DOHH2 (cell line): ENCODE measurements around the gene ATP2A1.

Source experiments
- H3F3A ChIP-seq: fragments of 200-600 bp; sonication (generic), shearing (Covaris generic); 2 replicates; pipeline ENCODE4 v1.6.0; 2016; ENCODE audit warnings: antibody characterized with exemption, mild to moderate bottlenecking; ENCODE audit not compliant: control insufficient read depth, insufficient read depth
- H3K27ac ChIP-seq: fragments of 200-600 bp; sonication (generic); 2 replicates; pipeline ENCODE4 v1.5.1; 2014; ENCODE audit warnings: low read depth, mild to moderate bottlenecking, low read length, moderate library complexity
- H3K27me3 ChIP-seq: fragments of 200-600 bp; sonication (generic); 2 replicates; pipeline ENCODE4 v1.6.1; 2014; ENCODE audit warnings: mild to moderate bottlenecking, low read length, mixed read lengths; ENCODE audit not compliant: control insufficient read depth
- H3K36me3 ChIP-seq: fragments of 200-600 bp; sonication (generic); 2 replicates; pipeline ENCODE4 v1.6.1; 2014; ENCODE audit warnings: mild to moderate bottlenecking, low read length, moderate library complexity, mixed read lengths; ENCODE audit not compliant: control insufficient read depth
- H3K4me1 ChIP-seq: fragments of 200-600 bp; sonication (generic); 2 replicates; pipeline ENCODE4 v1.6.1; 2014; ENCODE audit warnings: mild to moderate bottlenecking, low read length, mixed read lengths; ENCODE audit not compliant: control insufficient read depth
- H3K4me2 ChIP-seq: fragments of 200-600 bp; sonication (generic); 2 replicates; pipeline ENCODE4 v1.6.0; 2014; ENCODE audit warnings: mild to moderate bottlenecking, low read length, moderate library complexity
- H3K4me3 ChIP-seq: fragments of 200-600 bp; sonication (generic); 2 replicates; pipeline ENCODE4 v1.5.1; 2014; ENCODE audit warnings: mild to moderate bottlenecking, low read length, mixed read lengths
- H3K79me2 ChIP-seq: fragments of 200-600 bp; sonication (generic); 2 replicates; pipeline ENCODE4 v1.6.1; 2014; ENCODE audit warnings: mild to moderate bottlenecking, low read length, mixed read lengths; ENCODE audit not compliant: control insufficient read depth
- H3K9me2 ChIP-seq: fragments of 200-600 bp; sonication (generic); replicated peaks from 2 replicates; pipeline ENCODE4 v1.6.1; 2014; ENCODE audit warnings: mild to moderate bottlenecking, low read length, mixed read lengths; ENCODE audit not compliant: control insufficient read depth
- H3K9me3 ChIP-seq: fragments of 200-600 bp; sonication (generic); 2 replicates; pipeline ENCODE4 v1.6.1; 2014; ENCODE audit warnings: antibody characterized with exemption, low read length, mixed read lengths; ENCODE audit not compliant: control insufficient read depth, insufficient read depth
- H4K20me1 ChIP-seq: fragments of 200-600 bp; sonication (generic); 2 replicates; pipeline ENCODE4 v1.6.0; 2014; ENCODE audit warnings: low read depth, mild to moderate bottlenecking, antibody characterized with exemption, low read length, moderate library complexity; ENCODE audit not compliant: control insufficient read depth, insufficient read depth
- CTCF ChIP-seq: fragments of 200-600 bp; sonication (generic); IDR thresholded peaks from one replicate; pipeline ENCODE4 v1.5.1; 2014; ENCODE audit warnings: antibody characterized with exemption, mild to moderate bottlenecking, low read depth, low read length; ENCODE audit not compliant: poor library complexity, severe bottlenecking
- EZH2phosphoT487 ChIP-seq: fragments of 200-600 bp; sonication (generic); IDR thresholded peaks from 2 replicates; pipeline ENCODE4 v1.6.1; 2017; ENCODE audit warnings: borderline replicate concordance, mild to moderate bottlenecking, antibody characterized with exemption, low read length, moderate library complexity, mixed read lengths

The ATP2A1 gene

DNA sequence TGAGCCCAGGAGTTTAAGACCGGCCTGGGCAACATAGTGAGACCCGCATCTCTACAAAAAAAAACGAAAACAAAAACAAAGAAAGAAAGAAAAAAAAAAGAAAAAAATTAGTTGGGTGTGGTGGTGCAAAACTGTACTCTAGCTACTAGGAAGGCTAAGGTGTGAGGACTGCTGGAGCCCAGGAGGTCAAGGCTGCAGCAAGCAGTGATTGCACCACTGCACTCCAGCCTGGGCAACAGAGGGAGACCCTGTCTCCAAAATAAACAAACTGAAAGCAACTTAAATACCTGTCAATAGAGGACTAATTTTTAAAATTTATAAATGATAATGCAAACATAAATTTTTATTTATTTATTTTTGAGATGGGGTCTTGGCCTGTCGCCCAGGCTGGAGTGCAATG is 17.3 kb downstream of the ATP2A1 start:
- H3K79me2 ChIP-seq = no peaks in the 10 kb centered on the region
- H3K36me3 ChIP-seq = peaks cover 7% of the 10 kb centered on the region; the same call in 1 of the 2 replicates
- H3K9me3 ChIP-seq = no peaks in the 10 kb centered on the region
- no peak overlapping the region for H3K4me3 ChIP-seq
- H3K4me2 ChIP-seq = no peak overlapping the region
- no peaks in the 10 kb centered on the region for H4K20me1 ChIP-seq
- H3F3A ChIP-seq = 0 out of 2 replicates have a peak, but pooled peaks cover 2% of the 10 kb centered on the region
- no peak for TF ChIP-seq CTCF
- no peak for TF ChIP-seq EZH2phosphoT487
- no peaks in the 10 kb centered on the region for H3K4me1 ChIP-seq
- H3K27me3 ChIP-seq = no peaks in the 10 kb centered on the region
- H3K27ac ChIP-seq = no peak overlapping the region
- no peaks in the 10 kb centered on the region for H3K9me2 ChIP-seq

DNA sequence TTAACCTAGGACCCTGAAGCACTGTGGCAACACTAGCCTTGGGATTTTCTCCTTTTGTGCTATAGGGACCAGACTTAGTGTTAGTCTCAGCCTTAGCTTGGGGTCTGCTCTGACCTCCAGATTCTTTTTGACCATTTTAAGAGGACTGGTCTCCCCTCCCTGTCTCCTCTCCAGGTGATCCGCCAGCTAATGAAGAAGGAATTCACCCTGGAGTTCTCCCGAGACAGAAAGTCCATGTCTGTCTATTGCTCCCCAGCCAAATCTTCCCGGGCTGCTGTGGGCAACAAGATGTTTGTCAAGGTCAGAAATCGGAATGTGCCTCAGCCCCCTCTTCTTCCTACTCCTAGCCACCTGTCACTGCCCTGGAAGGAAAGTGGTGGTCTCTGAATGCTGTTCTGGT is 19.5 kb downstream of the ATP2A1 start:
- TF ChIP-seq EZH2phosphoT487 = no peak
- TF ChIP-seq CTCF = no peak
- no peaks in the 10 kb centered on the region for H3K79me2 ChIP-seq
- no peak overlapping the region for H3K4me3 ChIP-seq
- no peaks in the 10 kb centered on the region for H3K27me3 ChIP-seq
- no peaks in the 10 kb centered on the region for H3K9me2 ChIP-seq
- H3K27ac ChIP-seq = no peak overlapping the region
- H3K36me3 ChIP-seq = peaks cover 7% of the 10 kb centered on the region; the same call in 1 of the 2 replicates
- H3F3A ChIP-seq = no peaks in the 10 kb centered on the region
- no peaks in the 10 kb centered on the region for H4K20me1 ChIP-seq
- no peaks in the 10 kb centered on the region for H3K9me3 ChIP-seq
- H3K4me2 ChIP-seq = no peak overlapping the region
- H3K4me1 ChIP-seq = no peaks in the 10 kb centered on the region

DNA sequence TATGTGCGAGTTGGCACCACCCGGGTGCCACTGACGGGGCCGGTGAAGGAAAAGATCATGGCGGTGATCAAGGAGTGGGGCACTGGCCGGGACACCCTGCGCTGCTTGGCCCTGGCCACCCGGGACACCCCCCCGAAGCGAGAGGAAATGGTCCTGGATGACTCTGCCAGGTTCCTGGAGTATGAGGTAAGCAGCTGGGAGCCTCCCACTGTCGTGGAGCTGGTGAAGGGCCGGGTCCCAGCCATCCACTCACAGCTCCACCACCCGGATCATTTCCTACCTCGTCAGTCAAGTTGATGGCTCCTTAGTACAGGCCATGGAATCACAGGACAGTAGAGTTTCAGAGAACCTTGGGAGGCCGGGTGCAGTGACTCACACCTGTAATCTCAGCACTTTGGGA is 20.0 kb downstream of the ATP2A1 start:
- Histone ChIP-seq H3K27me3 (no peaks in the 10 kb centered on the region), H3K27ac (no peak overlapping the region), H3K9me2 (no peaks in the 10 kb centered on the region), H3K79me2 (no peaks in the 10 kb centered on the region), H3K4me2 (no peak overlapping the region), H3K9me3 (no peaks in the 10 kb centered on the region), H3F3A (no peaks in the 10 kb centered on the region), H3K4me1 (no peaks in the 10 kb centered on the region), H3K36me3 (peaks cover 7% of the 10 kb centered on the region; the same call in 1 of the 2 replicates), H4K20me1 (no peaks in the 10 kb centered on the region), H3K4me3 (no peak overlapping the region)
- TF ChIP-seq CTCF = no peak
- no peak for TF ChIP-seq EZH2phosphoT487

GRCh38 chr16:28898942-28899341 is 20.7 kb downstream of the ATP2A1 start:
- Histone ChIP-seq H3F3A (no peaks in the 10 kb centered on the region), H3K4me2 (no peak overlapping the region), H4K20me1 (no peaks in the 10 kb centered on the region), H3K27ac (no peak overlapping the region), H3K36me3 (peaks cover 7% of the 10 kb centered on the region; the same call in 1 of the 2 replicates), H3K27me3 (no peaks in the 10 kb centered on the region), H3K4me3 (no peak overlapping the region), H3K79me2 (no peaks in the 10 kb centered on the region), H3K4me1 (no peaks in the 10 kb centered on the region), H3K9me2 (no peaks in the 10 kb centered on the region), H3K9me3 (no peaks in the 10 kb centered on the region)
- TF ChIP-seq CTCF (no peak), EZH2phosphoT487 (no peak)
